ENCODE measurements around the gene INSRR. TPM values are rescaled to one million over a fixed set of nuclear protein-coding genes. Genes with fewer than 3 reads are reported as not detected.
A peak's percentile ranks its signal among the peaks of the same experiment; 100 is the strongest.

The INSRR gene
- polyA plus RNA-seq, 2 of the 4 experiments (the other 2 are of a cell fraction) = not detected

- H3K4me2 ChIP-seq = no peak overlapping the region
- ChIA-PET CTCF (interaction anchor here (0.6 to 27.2 kb wide), 46 partner anchors 9 to 208 kb away, joined by 3 to 480 read pairs (median 4); partner anchors contain the start of genes HDGF, INSRR, ISG20L2 and LRRC71), POLR2A (interaction anchor here (1.4 kb wide), 1 partner anchor 64 kb away, joined by 4 read pairs; no protein-coding TSS in a partner anchor)
- no peak overlapping the region for H3K27ac ChIP-seq
- DNase-seq (ENCODE audit: low read depth in 1 of 2, low spot score in 1 of 2) = no peak
- H3K9me3 ChIP-seq = no peaks in the 10 kb centered on the region
- no peak overlapping the region for H3K4me3 ChIP-seq
- 89% methylated on average over 8 of the region's 8 CpGs for WGBS (ENCODE audit: missing lambda C conversion rate)
- no peak for TF ChIP-seq GATA3 (IDR thresholded peaks at IDR 0.05; ENCODE audit: borderline replicate concordance)
- peak; percentile 28 to 35; a peak in 3 of 6 replicates for ATAC-seq
- no peaks in the 10 kb centered on the region for H3K4me1 ChIP-seq
- FAIRE-seq = no peak
Measured at GRCh38 chr1:156796340-156797097, 62.4 kb downstream of the INSRR start.

DNA sequence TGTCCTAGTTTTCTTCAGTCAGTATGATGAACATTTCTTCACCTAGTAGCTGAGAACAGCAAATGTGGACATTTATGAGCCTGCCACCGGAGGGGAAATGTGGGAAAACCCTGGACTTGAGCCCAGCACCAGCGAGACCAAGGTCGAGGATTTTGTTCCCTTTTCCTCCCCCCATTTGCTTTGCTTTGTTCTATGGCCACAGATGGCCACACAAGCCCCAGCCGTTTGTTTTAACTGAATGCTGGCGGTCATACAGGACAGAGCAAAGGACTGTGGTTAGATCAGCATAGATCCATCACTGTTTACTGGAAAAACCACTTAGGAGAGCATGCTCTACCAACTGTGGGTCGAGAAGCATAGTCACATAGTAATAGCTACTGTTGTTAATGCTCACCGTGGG lies 63.1 kb downstream of the INSRR start:
- H3K27ac ChIP-seq = no peak overlapping the region
- ChIA-PET POLR2A (interaction anchor here (0.6 to 1.4 kb wide), 2 partner anchors 64 to 244 kb away, joined by 4 to 6 read pairs; no protein-coding TSS in a partner anchor), CTCF (interaction anchor here (0.8 to 27.2 kb wide), 25 partner anchors 9 to 132 kb away, joined by 3 to 480 read pairs (median 8); partner anchors contain the start of genes HDGF, INSRR, ISG20L2 and LRRC71)
- 61% methylated on average over 7 of the region's 7 CpGs for WGBS (ENCODE audit: missing lambda C conversion rate)
- ATAC-seq (no peak), FAIRE-seq (no peak), DNase-seq (ENCODE audit: low read depth in 1 of 2, low spot score in 1 of 2) (no peak)
- H3K9me3 ChIP-seq = no peaks in the 10 kb centered on the region
- no peak overlapping the region for H3K4me2 ChIP-seq
- TF ChIP-seq HEYL (CRISPR knock-in tag; IDR thresholded peaks at IDR 0.05) (no peak), RNF2 (IDR thresholded peaks at IDR 0.05; ENCODE audit: borderline replicate concordance, low read depth) (no peak), ZC3H11A (IDR thresholded peaks at IDR 0.05) (no peak), HOXB5 (CRISPR knock-in tag; IDR thresholded peaks at IDR 0.05) (no peak), MYC (IDR thresholded peaks at IDR 0.05; ENCODE audit: borderline replicate concordance, low read length) (no peak), SMC3 (IDR thresholded peaks at IDR 0.05) (no peak), USF2 (IDR thresholded peaks at IDR 0.05) (no peak), KDM1A (IDR thresholded peaks at IDR 0.05; ENCODE audit: low read depth) (no peak), TP53 (CRISPR knock-in tag; IDR thresholded peaks at IDR 0.05) (no peak), FOSL2 (IDR thresholded peaks at IDR 0.05) (no peak), FOSL2 (CRISPR knock-in tag; IDR thresholded peaks at IDR 0.05) (no peak), ZFP36 (IDR thresholded peaks at IDR 0.05; ENCODE audit: borderline replicate concordance, partially characterized antibody) (no peak), POLR2AphosphoS2 (conservative IDR thresholded peaks at IDR 0.05; ENCODE audit: low read length) (no peak), CBX8 (IDR thresholded peaks at IDR 0.05) (no peak)
- TF ChIP-seq, protein P1, sequence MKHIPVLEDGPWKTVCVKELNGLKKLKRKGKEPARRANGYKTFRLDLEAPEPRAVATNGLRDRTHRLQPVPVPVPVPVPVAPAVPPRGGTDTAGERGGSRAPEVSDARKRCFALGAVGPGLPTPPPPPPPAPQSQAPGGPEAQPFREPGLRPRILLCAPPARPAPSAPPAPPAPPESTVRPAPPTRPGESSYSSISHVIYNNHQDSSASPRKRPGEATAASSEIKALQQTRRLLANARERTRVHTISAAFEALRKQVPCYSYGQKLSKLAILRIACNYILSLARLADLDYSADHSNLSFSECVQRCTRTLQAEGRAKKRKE (CRISPR knock-in tag; IDR thresholded peaks at IDR 0.05; ENCODE audit: low read depth) = no peak
- TF ChIP-seq, protein P2, sequence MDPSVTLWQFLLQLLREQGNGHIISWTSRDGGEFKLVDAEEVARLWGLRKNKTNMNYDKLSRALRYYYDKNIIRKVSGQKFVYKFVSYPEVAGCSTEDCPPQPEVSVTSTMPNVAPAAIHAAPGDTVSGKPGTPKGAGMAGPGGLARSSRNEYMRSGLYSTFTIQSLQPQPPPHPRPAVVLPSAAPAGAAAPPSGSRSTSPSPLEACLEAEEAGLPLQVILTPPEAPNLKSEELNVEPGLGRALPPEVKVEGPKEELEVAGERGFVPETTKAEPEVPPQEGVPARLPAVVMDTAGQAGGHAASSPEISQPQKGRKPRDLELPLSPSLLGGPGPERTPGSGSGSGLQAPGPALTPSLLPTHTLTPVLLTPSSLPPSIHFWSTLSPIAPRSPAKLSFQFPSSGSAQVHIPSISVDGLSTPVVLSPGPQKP (IDR thresholded peaks at IDR 0.05; ENCODE audit: low read depth, low read length) = no peak
- H3K4me3 ChIP-seq = no peak overlapping the region
- no peaks in the 10 kb centered on the region for H3K4me1 ChIP-seq

DNA sequence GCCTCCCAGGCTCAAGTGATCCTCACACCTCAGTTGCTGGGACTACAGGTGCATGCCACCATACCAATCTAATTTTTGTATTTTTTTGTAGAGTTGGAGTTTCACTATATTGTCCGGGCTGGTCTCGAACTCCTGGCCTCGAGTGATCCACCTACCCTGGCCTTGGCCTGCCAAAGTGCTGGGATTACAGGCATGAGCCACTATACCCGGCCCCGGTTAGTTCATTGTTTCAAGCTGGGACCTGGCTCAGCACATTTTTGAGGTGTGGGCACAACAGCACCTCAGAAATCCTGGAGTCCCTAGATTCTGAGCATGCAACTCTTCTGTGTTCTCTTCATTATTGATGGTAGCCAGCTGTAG lies 63.6 kb downstream of the INSRR start:
- 94% methylated on average over 5 of the region's 5 CpGs for WGBS (ENCODE audit: missing lambda C conversion rate)
- TF ChIP-seq NPAS2 (CRISPR knock-in tag; IDR thresholded peaks at IDR 0.05; ENCODE audit: borderline replicate concordance) (no peak), HDAC2 (IDR thresholded peaks at IDR 0.05) (no peak), BHLHE40 (IDR thresholded peaks at IDR 0.05; ENCODE audit: low read depth, low read length) (no peak), CHD2 (IDR thresholded peaks at IDR 0.05; ENCODE audit: low read length, partially characterized antibody) (no peak), EHF (CRISPR knock-in tag; IDR thresholded peaks at IDR 0.05) (no peak), MAZ (IDR thresholded peaks at IDR 0.05; ENCODE audit: borderline replicate concordance, low read depth, low read length) (no peak), FOSB (CRISPR knock-in tag; IDR thresholded peaks at IDR 0.05) (no peak), USF2 (IDR thresholded peaks at IDR 0.05) (no peak)
- TF ChIP-seq, protein P3, sequence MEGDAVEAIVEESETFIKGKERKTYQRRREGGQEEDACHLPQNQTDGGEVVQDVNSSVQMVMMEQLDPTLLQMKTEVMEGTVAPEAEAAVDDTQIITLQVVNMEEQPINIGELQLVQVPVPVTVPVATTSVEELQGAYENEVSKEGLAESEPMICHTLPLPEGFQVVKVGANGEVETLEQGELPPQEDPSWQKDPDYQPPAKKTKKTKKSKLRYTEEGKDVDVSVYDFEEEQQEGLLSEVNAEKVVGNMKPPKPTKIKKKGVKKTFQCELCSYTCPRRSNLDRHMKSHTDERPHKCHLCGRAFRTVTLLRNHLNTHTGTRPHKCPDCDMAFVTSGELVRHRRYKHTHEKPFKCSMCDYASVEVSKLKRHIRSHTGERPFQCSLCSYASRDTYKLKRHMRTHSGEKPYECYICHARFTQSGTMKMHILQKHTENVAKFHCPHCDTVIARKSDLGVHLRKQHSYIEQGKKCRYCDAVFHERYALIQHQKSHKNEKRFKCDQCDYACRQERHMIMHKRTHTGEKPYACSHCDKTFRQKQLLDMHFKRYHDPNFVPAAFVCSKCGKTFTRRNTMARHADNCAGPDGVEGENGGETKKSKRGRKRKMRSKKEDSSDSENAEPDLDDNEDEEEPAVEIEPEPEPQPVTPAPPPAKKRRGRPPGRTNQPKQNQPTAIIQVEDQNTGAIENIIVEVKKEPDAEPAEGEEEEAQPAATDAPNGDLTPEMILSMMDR (IDR thresholded peaks at IDR 0.05) = no peak
- TF ChIP-seq, protein P2 (IDR thresholded peaks at IDR 0.05; ENCODE audit: low read depth, low read length) = no peak
- TF ChIP-seq, protein P4, sequence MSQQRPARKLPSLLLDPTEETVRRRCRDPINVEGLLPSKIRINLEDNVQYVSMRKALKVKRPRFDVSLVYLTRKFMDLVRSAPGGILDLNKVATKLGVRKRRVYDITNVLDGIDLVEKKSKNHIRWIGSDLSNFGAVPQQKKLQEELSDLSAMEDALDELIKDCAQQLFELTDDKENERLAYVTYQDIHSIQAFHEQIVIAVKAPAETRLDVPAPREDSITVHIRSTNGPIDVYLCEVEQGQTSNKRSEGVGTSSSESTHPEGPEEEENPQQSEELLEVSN (IDR thresholded peaks at IDR 0.05; ENCODE audit: borderline replicate concordance, low read depth) = no peak

More for the DNA sequence above, 63.6 kb downstream of the INSRR start:
- ChIA-PET CTCF (interaction anchor here (0.8 to 27.2 kb wide), 18 partner anchors 10 to 132 kb away, joined by 3 to 480 read pairs (median 10); partner anchors contain the start of genes INSRR, ISG20L2, LRRC71 and METTL25B), POLR2A (interaction anchor here (0.6 to 1.4 kb wide), 2 partner anchors 65 to 243 kb away, joined by 4 to 6 read pairs; no protein-coding TSS in a partner anchor)
- no peaks in the 10 kb centered on the region for H3K4me1 ChIP-seq
- no peak for ATAC-seq
- H3K9me3 ChIP-seq = no peaks in the 10 kb centered on the region
- no peak overlapping the region for H3K4me2 ChIP-seq
- no peak for FAIRE-seq
- H3K4me3 ChIP-seq = no peak overlapping the region
- no peak for DNase-seq (ENCODE audit: low read depth in 1 of 2, low spot score in 1 of 2)
- H3K27ac ChIP-seq = no peak overlapping the region

Measured in A549 (cell line).